ENCODE data around the gene SCN11A.

DNA sequence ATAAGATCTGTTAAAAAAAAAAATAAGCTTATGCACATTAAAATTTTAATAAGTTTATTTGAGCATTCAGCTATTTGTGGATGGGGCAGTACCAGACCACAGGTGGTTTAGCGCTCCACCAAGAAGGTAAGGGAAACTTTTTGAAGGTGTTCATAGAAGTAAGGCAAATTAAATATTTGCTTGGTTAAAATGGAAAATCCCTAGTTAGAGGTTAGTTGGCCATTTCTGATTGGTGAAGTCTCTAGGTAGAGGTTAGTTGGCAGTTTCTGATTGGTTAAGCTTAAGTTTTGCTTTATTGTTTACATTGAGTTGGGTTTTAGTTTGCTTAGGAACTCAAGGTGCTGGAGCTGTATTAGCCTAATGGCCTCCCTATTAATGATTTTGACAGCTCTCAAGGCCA lies 30.7 kb downstream of the SCN11A start:
- no peak for TF ChIP-seq CREM (IDR thresholded peaks at IDR 0.05; ENCODE audit: low read depth)
- no peak for TF ChIP-seq RUNX1 (IDR thresholded peaks at IDR 0.05; ENCODE audit: low read depth)
- TF ChIP-seq, protein P1, sequence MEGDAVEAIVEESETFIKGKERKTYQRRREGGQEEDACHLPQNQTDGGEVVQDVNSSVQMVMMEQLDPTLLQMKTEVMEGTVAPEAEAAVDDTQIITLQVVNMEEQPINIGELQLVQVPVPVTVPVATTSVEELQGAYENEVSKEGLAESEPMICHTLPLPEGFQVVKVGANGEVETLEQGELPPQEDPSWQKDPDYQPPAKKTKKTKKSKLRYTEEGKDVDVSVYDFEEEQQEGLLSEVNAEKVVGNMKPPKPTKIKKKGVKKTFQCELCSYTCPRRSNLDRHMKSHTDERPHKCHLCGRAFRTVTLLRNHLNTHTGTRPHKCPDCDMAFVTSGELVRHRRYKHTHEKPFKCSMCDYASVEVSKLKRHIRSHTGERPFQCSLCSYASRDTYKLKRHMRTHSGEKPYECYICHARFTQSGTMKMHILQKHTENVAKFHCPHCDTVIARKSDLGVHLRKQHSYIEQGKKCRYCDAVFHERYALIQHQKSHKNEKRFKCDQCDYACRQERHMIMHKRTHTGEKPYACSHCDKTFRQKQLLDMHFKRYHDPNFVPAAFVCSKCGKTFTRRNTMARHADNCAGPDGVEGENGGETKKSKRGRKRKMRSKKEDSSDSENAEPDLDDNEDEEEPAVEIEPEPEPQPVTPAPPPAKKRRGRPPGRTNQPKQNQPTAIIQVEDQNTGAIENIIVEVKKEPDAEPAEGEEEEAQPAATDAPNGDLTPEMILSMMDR (IDR thresholded peaks at IDR 0.05 in 2 of 3, conservative IDR thresholded peaks at IDR 0.05 in 1 of 3; ENCODE audit: insufficient read depth in 2 of 3, low read depth in 1 of 3, low read length in 3 of 3), result no peak
- TF ChIP-seq, protein P2, sequence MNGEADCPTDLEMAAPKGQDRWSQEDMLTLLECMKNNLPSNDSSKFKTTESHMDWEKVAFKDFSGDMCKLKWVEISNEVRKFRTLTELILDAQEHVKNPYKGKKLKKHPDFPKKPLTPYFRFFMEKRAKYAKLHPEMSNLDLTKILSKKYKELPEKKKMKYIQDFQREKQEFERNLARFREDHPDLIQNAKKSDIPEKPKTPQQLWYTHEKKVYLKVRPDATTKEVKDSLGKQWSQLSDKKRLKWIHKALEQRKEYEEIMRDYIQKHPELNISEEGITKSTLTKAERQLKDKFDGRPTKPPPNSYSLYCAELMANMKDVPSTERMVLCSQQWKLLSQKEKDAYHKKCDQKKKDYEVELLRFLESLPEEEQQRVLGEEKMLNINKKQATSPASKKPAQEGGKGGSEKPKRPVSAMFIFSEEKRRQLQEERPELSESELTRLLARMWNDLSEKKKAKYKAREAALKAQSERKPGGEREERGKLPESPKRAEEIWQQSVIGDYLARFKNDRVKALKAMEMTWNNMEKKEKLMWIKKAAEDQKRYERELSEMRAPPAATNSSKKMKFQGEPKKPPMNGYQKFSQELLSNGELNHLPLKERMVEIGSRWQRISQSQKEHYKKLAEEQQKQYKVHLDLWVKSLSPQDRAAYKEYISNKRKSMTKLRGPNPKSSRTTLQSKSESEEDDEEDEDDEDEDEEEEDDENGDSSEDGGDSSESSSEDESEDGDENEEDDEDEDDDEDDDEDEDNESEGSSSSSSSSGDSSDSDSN (IDR thresholded peaks at IDR 0.05; ENCODE audit: borderline replicate concordance in 1 of 2, low read depth in 2 of 2, low read length in 2 of 2), result no peak
- TF ChIP-seq NFIC (IDR thresholded peaks at IDR 0.05), result no peak
- no peak for TF ChIP-seq POLR2AphosphoS5 (IDR thresholded peaks at IDR 0.05; ENCODE audit: control insufficient read depth, insufficient read depth, low read depth, low read length)
- TF ChIP-seq SMC3 (conservative IDR thresholded peaks at IDR 0.05; ENCODE audit: insufficient read depth, low read depth, low read length), result no peak
- TF ChIP-seq EZH2 (IDR thresholded peaks at IDR 0.05; ENCODE audit: borderline replicate concordance, low read depth, low read length), result no peak
- no peak for TF ChIP-seq RBFOX2 (IDR thresholded peaks at IDR 0.05; ENCODE audit: low read depth, low read length)
- TF ChIP-seq, protein P3, sequence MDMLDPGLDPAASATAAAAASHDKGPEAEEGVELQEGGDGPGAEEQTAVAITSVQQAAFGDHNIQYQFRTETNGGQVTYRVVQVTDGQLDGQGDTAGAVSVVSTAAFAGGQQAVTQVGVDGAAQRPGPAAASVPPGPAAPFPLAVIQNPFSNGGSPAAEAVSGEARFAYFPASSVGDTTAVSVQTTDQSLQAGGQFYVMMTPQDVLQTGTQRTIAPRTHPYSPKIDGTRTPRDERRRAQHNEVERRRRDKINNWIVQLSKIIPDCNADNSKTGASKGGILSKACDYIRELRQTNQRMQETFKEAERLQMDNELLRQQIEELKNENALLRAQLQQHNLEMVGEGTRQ (CRISPR knock-in tag; IDR thresholded peaks at IDR 0.05), result no peak
- TF ChIP-seq, protein P4, sequence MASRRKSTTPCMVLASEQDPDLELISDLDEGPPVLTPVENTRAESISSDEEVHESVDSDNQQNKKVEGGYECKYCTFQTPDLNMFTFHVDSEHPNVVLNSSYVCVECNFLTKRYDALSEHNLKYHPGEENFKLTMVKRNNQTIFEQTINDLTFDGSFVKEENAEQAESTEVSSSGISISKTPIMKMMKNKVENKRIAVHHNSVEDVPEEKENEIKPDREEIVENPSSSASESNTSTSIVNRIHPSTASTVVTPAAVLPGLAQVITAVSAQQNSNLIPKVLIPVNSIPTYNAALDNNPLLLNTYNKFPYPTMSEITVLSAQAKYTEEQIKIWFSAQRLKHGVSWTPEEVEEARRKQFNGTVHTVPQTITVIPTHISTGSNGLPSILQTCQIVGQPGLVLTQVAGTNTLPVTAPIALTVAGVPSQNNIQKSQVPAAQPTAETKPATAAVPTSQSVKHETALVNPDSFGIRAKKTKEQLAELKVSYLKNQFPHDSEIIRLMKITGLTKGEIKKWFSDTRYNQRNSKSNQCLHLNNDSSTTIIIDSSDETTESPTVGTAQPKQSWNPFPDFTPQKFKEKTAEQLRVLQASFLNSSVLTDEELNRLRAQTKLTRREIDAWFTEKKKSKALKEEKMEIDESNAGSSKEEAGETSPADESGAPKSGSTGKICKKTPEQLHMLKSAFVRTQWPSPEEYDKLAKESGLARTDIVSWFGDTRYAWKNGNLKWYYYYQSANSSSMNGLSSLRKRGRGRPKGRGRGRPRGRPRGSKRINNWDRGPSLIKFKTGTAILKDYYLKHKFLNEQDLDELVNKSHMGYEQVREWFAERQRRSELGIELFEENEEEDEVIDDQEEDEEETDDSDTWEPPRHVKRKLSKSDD (conservative IDR thresholded peaks at IDR 0.05; ENCODE audit: low read length), result no peak
- TF ChIP-seq MAZ (CRISPR knock-in tag; conservative IDR thresholded peaks at IDR 0.05 in 1 of 2, IDR thresholded peaks at IDR 0.05 in 1 of 2), result no peak
- no peak for TF ChIP-seq KDM1A (IDR thresholded peaks at IDR 0.05)
